CD4-positive, alpha-beta T cell treated with Interferon alpha-2 for 1 hour (primary cell): ENCODE measurements around the gene MFAP5.

Experiments
- DNase-seq, 2 donors: peaks; one replicate each; pipeline ENCODE4 v3.0.0-alpha.2; 2020 to 2022

Gene MFAP5

GRCh38 chr12:8662593-8662992 lies at the start of gene MFAP5:
Gene MFAP5 (minus strand): TSS chr12:8662826. CDS start chr12:8662104, 722 bp downstream.
- DNase-seq = no peak

- no peak for DNase-seq
Measured at GRCh38 chr12:8709124-8709830, 46.7 kb upstream of the MFAP5 start.

- DNase-seq = no peak
Measured at GRCh38 chr12:8702159-8702558, 39.5 kb upstream of the MFAP5 start.

GRCh38 chr12:8701046-8701660 lies 38.5 kb upstream of the MFAP5 start:
- no peak for DNase-seq

GRCh38 chr12:8699714-8700113 lies 37.1 kb upstream of the MFAP5 start:
- DNase-seq = no peak

- no peak for DNase-seq
Measured at GRCh38 chr12:8698879-8699278, 36.3 kb upstream of the MFAP5 start.

- peak; percentile 45 to 46 for DNase-seq
Measured at GRCh38 chr12:8698132-8698851, 35.7 kb upstream of the MFAP5 start.

GRCh38 chr12:8697476-8698131 lies 35.0 kb upstream of the MFAP5 start, which contains the start of gene RIMKLB:
Gene RIMKLB (plus strand): TSS chr12:8697991. CDS start chr12:8713867, 15,876 bp downstream.
- DNase-seq = peak; percentile 77 to 84

- DNase-seq = peak in 1 of 2 donors; percentile 53
Measured at GRCh38 chr12:8697120-8697475, 34.5 kb upstream of the MFAP5 start.

- no peak for DNase-seq
Measured at GRCh38 chr12:8696442-8697090, 33.9 kb upstream of the MFAP5 start.

GRCh38 chr12:8695116-8695515 lies 32.5 kb upstream of the MFAP5 start:
- DNase-seq = no peak

- no peak for DNase-seq
Measured at GRCh38 chr12:8692573-8692972, 29.9 kb upstream of the MFAP5 start.

GRCh38 chr12:8689681-8690080 lies 27.1 kb upstream of the MFAP5 start:
- no peak for DNase-seq

- no peak for DNase-seq
Measured at GRCh38 chr12:8687846-8688601, 25.4 kb upstream of the MFAP5 start.

GRCh38 chr12:8685051-8685450 lies 22.4 kb upstream of the MFAP5 start:
- no peak for DNase-seq

- DNase-seq = no peak
Measured at GRCh38 chr12:8681129-8681884, 18.7 kb upstream of the MFAP5 start.

- DNase-seq = no peak
Measured at GRCh38 chr12:8680533-8680932, 17.9 kb upstream of the MFAP5 start.

- no peak for DNase-seq
Measured at GRCh38 chr12:8678661-8679111, 16.1 kb upstream of the MFAP5 start.

GRCh38 chr12:8677362-8677761 lies 14.7 kb upstream of the MFAP5 start:
- DNase-seq = no peak

GRCh38 chr12:8676651-8677050 lies 14.0 kb upstream of the MFAP5 start:
- DNase-seq = no peak

GRCh38 chr12:8675591-8676036 lies 13.0 kb upstream of the MFAP5 start:
- DNase-seq = no peak
